HG03159 (cell line): ENCODE data around the gene FKBP7.
"Not testable (repeated sequence)": the region's sequence is repeated elsewhere in the genome, so short reads cannot be mapped to it uniquely, and the experiment has no call there.

Source experiments
- ATAC-seq: cut with Tn5 transposase; IDR thresholded peaks from one replicate; pipeline ENCODE4 v1.9.1; 2021; ENCODE audit warnings: mild to moderate bottlenecking, moderate library complexity; ENCODE audit not compliant: unreplicated experiment

Gene FKBP7

GRCh38 chr2:178450524-178450773 lies 28.0 kb downstream of the FKBP7 start:
- peak; percentile 59 for ATAC-seq

GRCh38 chr2:178449700-178450523 lies 28.5 kb downstream of the FKBP7 start:
- peak; percentile 7 for ATAC-seq

GRCh38 chr2:178448968-178449661 lies 29.3 kb downstream of the FKBP7 start:
- ATAC-seq: no peak

GRCh38 chr2:178441426-178441825 lies 37.0 kb downstream of the FKBP7 start:
- ATAC-seq: no peak

- ATAC-seq: no peak
These were observed 41.7 kb downstream of the FKBP7 start for GRCh38 chr2:178436662-178437061.

GRCh38 chr2:178429336-178429735 lies 49.1 kb downstream of the FKBP7 start:
- ATAC-seq: no peak

DNA sequence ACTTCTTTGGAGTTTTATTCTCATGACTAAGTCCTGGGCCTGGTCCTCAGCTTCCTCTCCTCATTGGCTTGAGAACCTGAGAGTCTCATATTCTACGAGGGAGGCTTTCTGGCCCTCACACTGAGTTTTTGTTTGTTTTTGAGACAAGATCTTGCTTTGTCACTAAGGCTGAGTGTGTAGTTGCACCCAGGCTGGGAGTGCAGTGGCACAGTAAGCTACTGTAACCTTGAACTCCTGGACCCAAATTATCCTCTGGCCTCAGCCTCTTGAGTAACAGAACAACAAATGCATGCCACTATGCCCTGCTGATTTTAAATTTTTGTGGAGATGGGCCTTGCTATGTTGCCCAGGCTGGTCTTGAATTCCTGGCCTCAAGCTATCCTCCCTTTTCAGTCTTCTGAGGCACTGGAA lies 50.0 kb downstream of the FKBP7 start:
- ATAC-seq: no peak

GRCh38 chr2:178427458-178427857 lies 50.9 kb downstream of the FKBP7 start:
- ATAC-seq: no peak

- no peak for ATAC-seq
These were observed 52.0 kb downstream of the FKBP7 start for GRCh38 chr2:178426388-178426787.

DNA sequence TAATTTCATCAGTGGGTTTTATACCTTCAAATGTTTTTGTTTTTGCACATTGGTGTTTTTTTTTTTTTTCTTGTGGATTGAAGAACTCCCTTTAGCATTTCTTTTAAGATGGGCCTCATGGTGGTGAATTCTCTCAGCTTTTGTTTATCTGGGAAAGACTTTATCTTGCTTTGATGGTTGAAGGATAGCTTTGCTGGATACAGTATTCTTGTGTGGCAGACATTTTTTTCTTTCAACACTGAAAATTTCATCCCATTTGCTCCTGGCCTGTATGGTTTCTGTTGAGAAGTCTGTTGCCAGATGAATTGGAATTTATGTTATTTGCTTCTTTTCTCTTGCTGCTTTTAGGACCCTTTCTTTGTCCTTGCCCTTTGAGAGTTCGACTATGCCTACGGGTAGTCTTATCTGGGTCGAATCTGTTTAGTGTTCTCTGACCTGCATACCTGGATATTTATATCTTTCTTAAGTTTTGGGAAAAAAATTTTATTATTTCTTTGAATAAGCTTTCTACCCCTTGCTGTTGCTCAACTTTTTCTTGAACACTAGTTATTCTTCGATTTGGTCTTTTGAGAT lies 53.1 kb downstream of the FKBP7 start:
- no peak for ATAC-seq

DNA sequence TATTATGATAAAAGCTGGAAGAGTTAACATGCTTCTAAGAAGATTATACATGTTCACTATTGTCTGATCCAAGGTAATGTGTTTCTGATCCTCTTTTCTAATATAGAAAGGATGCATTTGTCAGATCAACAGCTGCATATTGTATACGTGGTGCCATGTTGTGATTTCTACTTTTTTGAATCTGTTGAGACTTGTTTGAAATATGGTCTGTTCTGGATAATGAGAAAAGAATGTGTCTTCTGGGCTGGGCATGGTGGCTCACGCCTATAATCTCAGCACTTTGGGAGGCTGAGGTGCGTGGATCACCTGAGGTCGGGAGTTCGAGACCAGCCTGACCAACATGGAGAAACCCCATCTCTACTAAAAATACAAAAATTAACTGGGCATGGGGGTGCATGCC lies 54.7 kb downstream of the FKBP7 start:
- not testable (repeated sequence) for ATAC-seq

- ATAC-seq: no peak
These were observed 56.3 kb downstream of the FKBP7 start for GRCh38 chr2:178422097-178422496.

GRCh38 chr2:178420463-178420999 lies 57.9 kb downstream of the FKBP7 start:
- ATAC-seq: no peak

GRCh38 chr2:178419123-178419522 lies 59.3 kb downstream of the FKBP7 start:
- ATAC-seq: no peak

DNA sequence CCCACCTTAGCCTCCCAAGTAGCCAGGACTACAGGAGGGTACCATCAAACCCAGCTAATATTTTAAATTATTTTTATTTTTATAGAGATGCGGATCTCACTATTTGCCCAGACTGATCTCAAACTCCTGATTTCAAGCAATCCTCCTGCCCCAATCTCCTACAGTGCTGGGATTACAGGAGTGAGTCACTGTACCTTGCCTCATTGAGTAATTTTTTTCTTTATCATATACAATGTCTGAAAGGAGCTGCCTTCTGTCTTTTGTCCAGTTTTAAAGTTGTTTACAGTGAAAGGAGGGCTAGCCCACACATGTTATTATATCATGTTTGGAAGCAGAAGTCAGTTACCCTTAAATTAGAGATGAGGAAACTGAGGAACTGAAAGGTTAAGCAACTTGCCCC lies 60.0 kb downstream of the FKBP7 start:
- no peak for ATAC-seq

- ATAC-seq: no peak
These were observed 60.5 kb downstream of the FKBP7 start for GRCh38 chr2:178417916-178418315.

GRCh38 chr2:178415979-178416378 lies 62.4 kb downstream of the FKBP7 start:
- no peak for ATAC-seq

DNA sequence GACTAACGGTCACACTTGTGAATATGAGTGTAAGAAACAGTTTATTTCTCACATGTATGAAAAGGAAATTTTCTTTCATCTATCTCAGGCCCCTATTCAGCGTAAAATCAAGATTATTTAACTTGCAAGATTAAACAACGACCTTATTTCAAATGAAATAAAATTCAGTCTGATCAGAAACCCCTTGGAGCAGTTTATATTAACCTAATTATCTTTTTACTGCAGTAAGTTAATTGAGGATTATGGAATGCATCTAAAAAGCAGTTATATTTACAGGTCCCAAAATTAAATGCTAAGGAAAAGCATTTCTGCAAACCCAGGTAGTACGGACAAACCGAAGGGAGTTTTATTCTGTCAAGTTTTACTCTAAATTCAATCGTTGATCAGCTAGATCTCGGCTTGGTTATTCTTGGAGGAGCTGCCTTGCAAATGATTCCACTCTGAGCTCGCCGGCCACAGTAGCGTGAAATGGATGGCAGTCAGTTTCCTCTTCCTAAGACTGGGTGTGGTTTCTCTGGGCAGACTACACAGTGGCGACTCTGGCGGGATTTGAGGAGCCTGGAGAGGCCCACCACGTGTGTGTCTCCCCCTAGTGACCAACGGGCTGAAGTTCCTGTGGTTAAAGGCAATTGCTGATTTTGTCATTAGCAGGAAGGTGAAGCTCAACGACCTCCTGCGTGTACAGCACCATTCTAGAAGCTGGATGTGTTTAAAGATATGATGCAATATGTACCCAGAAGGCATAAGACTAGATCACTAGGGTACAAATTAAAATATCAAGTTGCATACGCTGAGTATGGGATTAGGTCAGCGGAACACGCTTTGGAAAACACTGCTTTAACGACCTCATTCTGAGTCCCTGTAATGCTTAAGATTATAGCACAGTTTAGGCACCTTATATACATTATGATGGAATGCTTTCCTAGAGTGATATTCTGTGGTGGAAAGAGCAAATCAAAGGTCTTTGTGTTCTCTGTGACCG lies 63.8 kb downstream of the FKBP7 start:
- ATAC-seq: peak; percentile 73
